Measurements from ENCODE around the gene PANK4.

Gene PANK4

DNA sequence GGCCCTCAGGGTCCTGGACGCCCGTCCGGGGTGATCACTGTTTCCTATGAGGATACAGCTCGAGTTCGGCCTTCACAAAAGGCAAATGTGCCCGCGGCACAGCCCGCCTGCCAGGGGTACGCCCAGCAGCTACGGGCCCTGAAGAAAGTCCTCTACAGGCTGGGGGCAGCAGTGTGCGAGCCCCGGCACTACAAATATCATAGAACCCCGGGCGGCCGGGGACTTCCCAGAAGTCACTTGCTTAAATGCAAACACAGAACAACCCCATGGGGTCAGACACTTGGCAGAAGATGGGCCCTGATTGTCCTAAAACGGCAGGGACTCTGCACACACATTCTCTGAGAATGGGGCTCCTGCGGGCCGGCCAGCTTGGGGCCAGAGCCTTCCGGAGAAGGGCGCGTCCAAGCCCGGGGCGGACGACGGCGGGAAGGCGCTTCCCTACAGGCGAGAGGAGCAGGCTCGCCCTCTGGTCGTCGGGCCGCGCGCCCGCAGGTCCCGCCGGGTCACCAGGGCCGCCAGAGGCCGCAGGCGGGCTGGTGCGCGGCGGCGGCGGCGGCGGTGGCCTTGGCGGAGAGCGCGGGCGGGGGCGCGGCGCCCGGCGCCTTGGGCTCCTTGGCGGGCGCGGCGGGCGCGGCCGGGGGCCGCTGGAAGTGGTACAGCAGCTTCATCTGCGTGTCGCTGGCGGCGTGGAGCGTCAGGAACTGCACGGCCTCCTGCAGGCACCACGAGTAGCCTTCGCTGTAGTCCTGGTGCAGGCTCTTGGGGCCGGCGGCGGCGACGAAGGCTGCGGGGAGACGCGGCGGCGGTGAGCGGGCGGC lies 2.8 kb upstream of the PANK4 start:
- DNase-seq (ENCODE audit: low spot score), result no peak

DNA sequence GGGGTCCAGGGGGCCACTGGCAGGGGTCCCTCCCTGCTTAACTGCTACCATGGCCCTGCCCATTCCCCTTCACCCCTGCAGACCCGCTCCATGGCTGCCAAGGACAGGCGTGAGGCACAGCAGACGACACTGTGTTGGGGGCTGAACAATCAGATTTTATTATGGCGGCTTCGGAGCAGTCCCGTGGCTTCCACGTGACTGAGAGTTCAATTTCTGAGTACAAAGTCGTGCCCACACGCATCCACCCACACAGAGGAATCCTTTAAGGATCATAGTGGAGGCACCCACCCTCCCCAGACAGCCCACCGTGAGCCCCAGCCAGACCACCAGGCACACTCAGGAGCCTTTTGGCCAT lies 2.2 kb upstream of the PANK4 start:
- no peak for DNase-seq (ENCODE audit: low spot score)

DNA sequence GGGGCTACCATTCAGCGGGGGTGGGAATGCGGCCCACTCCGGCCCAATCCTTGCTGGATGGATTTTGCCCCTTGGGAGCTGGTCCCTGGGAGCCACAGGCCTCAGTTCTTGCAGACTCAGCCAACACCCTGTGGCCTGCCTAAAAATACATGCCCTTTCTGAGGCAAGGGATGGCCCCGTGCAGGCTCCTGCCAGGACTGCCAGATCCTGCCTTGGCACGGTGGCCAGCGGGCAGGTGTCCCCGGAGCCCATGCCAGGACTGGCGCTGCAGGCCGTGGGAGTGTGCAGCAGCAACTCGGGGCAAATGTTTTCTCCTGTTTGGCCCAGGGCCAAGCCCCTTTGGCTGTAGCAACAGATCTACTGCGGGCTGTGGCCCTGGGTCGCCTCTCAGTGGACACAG lies 1.6 kb upstream of the PANK4 start:
- DNase-seq (ENCODE audit: low spot score), result no peak

GRCh38 chr1:2527556-2527860 lies 1.1 kb upstream of the PANK4 start:
- no peak for DNase-seq (ENCODE audit: low spot score)

GRCh38 chr1:2526824-2527555 lies 594 bp upstream of the PANK4 start:
- no peak for DNase-seq (ENCODE audit: low spot score)

- DNase-seq (ENCODE audit: low spot score), result peak; percentile 8
Measured at GRCh38 chr1:2525572-2525919, 850 bp downstream of the PANK4 start.

DNA sequence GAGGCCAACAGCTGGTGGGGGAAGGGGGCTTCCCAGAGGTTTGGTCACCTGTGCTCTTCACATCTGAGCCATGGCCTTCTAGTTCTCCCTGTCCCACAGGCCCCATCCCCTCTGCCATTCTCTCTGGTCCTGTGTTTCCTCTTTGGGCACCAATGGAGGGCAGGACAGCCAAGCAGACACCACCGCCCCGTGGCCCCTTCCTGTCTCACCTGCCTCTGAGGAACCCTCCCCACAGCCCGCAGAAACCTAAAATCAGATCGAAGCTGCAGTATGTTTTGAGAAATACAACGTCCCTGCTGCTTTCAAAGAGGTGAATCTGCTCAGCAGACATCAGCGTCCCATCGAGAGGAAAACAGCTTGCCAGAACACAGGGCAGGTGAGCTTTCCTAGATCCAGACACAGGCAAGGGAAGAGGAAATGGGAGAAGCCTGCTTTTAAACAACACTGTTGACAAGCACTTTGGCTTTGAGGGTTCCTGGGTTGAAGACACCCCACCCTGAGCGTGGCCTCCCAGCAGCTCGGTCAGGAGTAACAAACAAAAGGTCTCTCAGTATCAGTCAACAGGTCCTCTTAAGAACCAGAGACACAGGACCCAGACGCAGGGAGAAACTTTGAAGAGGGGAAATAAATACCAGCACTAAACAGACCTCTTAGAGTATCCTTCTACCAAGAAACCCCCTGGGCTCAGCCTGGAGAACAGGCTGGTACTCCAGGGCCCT lies 2.3 kb downstream of the PANK4 start:
- DNase-seq (ENCODE audit: low spot score), result no peak

DNA sequence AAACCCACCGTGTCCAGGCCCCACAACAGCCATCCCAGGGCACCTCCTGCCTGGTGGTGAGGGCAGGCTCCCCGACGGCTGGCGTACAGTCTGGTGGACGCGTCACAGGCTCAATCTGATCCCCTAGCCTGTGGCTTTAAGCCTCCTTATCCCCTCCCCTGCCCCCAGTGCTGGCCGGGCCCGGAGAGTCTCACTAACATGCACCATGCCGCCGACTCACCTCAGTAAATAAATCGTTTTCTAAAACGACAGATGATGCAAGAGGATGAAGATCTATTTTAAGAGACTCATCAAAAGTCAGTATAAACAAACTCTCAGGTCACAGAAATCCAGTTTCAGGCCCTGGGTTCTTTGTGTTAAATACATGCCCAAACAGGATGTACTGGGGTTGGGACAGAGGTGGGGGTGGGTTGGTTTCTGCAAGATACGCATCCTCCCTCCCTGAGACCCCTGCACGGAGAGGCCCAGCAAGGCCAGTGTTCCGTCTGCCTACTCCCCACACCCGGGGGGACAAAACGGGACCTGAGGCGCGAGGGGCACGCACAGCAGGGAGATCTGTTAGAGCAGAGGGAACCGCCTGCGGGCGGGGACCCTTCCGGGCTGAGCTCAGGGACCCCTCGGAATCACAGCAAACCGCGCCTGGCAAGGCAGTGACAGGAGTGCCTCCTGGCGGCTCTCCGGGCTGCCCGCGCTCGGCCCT lies 3.1 kb downstream of the PANK4 start:
- no peak for DNase-seq (ENCODE audit: low spot score)

- DNase-seq (ENCODE audit: low spot score), result no peak
Measured at GRCh38 chr1:2522230-2522629, 4.2 kb downstream of the PANK4 start.

DNA sequence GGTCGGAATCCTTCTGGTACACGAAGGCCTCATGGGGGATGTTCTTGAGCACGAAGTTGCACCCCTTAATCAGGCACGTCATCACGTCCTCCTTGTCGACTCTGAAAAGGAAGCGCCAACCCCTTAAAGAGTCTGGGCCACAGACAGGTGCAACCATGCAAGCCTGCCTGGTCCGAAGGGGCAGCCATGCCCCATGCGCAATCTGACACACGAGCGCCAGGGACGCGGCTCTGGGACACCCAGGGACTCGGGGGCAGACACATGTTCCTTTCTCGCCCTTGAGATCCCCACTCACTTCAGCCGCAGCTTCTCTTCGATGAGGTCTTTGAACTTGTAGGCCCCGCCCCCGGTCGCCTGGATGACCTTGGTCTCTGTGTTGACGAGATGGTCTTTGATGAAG lies 5.6 kb downstream of the PANK4 start:
- no peak for DNase-seq (ENCODE audit: low spot score)

- DNase-seq (ENCODE audit: low spot score), result no peak
Measured at GRCh38 chr1:2520206-2520605, 6.2 kb downstream of the PANK4 start.

GRCh38 chr1:2519729-2520128 lies 6.7 kb downstream of the PANK4 start:
- no peak for DNase-seq (ENCODE audit: low spot score)

- no peak for DNase-seq (ENCODE audit: low spot score)
Measured at GRCh38 chr1:2519029-2519685, 7.2 kb downstream of the PANK4 start.

DNA sequence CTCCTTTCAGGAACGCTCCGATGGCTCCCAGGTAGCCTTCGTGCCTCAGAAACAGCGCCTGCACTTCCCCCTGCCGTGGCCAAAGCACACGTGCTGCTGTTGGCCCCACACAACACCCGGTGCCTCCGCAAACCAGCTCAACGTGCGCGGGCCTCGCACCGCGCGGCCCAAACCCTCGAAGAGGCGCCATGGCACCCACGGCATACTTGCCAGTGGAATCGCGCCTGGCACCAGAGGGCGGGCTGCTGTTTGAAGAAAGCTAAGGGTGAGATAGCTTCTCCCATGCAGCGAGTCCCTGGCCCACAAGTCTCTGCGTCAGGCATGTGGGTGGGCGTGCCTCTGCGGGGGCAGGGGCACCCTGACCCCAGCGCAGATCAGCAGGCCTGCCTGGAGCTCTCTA lies 7.9 kb downstream of the PANK4 start:
- no peak for DNase-seq (ENCODE audit: low spot score)

DNA sequence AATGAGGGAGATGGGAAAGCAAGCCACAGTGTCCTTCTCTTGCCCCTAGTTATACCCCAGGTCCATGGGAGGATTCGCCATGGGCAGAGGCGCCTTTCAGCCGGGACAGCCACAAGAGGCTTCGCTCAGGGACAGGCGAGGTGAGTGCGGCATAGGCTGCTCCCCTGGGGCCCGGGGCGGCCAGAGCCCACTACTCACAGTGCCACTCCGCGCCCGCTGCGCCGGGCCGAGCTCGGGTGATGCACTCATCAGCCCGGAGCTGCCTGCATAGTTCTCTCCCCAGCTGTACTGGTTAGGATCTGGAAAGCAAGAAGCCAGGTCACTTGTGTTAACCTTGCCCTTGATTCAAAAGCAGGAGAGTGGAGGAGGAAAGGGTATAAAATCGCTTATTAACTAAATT lies 8.4 kb downstream of the PANK4 start:
- DNase-seq (ENCODE audit: low spot score), result no peak

GRCh38 chr1:2516946-2517345 lies 9.4 kb downstream of the PANK4 start:
- no peak for DNase-seq (ENCODE audit: low spot score)

DNA sequence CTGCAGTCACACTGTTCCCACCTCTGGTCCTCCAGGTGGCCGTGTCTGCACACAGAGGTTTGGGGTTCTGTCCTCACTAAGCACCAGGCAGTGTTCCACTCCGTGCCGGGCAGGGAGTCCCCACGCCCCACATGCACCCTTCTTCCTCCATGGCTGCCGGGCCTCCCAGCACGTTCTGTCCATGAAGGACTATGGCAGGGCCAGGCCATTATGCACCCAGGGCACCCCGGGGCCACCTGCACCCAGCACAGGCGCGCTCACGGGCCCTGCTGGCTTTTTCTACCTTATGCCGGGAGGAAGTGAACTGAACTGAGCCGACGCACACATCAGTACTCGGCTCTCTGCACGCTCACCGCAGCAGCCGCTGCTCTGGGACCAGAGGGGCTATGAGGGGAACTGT lies 10.3 kb downstream of the PANK4 start:
- DNase-seq (ENCODE audit: low spot score), result no peak

DNA sequence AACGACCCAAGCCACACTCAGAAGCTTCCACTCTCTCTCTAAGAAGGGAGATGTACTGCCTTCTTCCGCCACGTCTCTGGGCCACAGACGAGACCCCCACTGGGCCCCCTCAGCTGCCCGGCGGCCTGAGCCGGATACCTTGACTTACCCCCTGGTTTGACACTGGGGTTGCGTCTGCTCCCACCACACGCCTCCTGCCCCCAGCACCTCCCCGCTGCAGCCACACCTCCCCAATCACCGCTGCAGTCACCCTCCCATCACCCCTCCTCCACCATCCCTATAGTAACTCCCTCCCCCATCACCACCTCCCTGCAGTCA lies 10.7 kb downstream of the PANK4 start:
- no peak for DNase-seq (ENCODE audit: low spot score)

DNA sequence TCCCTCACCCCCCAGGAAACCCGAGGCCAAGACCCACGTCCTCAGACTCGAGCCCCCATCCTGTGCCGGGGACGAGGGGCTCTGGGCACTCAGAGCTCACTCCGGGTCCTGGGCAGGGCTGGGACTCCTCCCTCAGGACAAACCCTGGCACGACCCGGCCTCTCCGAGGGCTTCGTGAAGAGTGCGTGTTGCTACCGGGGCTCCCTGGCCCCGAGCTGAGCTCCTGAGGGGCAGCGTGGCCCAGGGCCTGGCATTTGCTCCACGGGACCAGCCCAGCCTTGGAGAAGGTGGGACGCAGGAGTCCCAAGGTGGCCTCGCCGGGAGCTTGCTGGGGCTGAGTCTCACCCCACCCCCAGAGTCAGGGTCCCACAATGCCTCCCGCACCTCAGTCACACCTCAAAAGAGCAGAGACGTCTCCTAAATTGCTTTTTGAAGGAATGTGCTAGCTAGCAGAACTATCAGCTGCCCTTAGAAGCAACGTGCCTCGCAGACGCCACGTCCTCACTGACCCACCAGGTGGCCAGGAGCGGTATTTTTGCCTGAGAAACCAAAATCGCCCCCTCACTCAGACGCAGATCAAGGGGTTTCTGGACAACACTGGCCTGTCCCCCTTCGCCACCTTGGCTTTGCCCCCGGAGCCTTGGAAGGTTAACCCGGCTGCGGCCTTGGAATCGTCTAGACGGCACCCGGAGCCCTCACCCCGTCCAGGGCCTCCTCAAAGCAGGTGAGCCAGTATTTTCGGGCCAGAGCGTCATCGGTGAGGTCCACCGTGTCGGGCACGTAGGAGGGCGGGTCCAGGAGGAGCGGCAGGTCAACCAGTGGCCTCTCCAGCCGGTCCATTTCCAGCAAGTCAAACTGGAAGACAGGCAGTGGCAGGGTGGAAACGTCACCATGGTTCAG lies 11.3 kb downstream of the PANK4 start:
- DNase-seq (ENCODE audit: low spot score), result no peak

DNA sequence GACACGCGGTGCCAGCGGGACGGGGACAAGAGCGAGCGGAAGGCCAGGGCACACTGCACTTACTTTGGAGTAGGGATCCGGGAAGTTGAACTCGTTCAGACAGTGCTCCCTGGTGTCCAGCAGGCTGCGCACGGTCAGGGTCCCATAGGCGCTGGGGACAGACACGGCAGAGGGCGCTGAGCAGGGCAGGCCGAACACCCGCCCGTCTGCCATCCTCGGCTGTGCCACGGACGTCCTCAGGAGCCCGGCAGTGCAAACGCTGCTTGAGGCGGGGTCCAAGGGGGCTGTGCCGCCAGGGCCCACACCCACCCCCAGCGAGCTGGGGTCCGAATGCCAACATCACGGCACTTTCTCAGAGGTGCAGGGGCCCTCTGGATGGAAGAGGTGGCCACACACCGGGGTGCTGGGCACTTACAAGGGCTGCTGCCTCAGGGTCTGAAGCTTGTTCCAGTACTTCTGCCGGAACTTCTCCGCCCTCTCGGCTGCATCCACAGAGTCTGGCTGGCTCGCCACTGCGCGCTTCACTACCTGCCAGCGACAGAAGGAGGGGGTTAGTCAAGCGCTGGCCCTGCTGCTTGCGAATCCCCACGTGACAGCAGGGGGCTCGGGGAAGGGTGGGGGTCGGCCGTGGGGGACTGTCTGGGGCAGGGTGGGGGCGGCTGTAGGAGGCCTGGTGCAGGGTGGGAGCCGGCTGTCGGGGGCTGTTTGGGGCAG lies 12.3 kb downstream of the PANK4 start:
- DNase-seq (ENCODE audit: low spot score), result no peak
